IPS-NIHi11 (cell line): ENCODE measurements around the gene PTPRG.

Source experiments
- DNase-seq: peaks from one replicate; pipeline ENCODE4 v3.0.0; 2012; ENCODE audit warnings: mixed read lengths, low spot score

Gene PTPRG

DNA sequence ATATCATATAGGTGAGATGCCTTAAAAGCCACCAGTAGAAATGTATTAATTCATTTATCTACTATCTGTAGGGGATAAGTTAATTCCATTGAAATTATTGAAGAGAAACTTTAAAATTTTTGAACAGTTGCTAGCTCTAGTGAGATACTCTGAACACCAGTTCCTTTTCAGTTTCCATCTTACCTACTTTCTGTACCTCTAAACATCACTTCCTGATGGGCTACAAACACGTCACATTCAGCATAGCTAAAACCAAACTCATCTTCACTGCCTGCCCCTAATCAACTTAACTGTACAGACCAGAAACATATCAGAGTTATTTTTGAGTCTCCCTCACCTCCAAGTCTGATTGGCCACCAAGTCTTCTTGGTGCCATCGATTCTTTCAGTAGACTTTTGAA lies 723.1 kb downstream of the PTPRG start:
- no peak for DNase-seq

- DNase-seq, result no peak
Observed at GRCh38 chr3:62287392-62287927, 726.1 kb downstream of the PTPRG start.

GRCh38 chr3:62289922-62290321 lies 728.6 kb downstream of the PTPRG start:
- no peak for DNase-seq

DNA sequence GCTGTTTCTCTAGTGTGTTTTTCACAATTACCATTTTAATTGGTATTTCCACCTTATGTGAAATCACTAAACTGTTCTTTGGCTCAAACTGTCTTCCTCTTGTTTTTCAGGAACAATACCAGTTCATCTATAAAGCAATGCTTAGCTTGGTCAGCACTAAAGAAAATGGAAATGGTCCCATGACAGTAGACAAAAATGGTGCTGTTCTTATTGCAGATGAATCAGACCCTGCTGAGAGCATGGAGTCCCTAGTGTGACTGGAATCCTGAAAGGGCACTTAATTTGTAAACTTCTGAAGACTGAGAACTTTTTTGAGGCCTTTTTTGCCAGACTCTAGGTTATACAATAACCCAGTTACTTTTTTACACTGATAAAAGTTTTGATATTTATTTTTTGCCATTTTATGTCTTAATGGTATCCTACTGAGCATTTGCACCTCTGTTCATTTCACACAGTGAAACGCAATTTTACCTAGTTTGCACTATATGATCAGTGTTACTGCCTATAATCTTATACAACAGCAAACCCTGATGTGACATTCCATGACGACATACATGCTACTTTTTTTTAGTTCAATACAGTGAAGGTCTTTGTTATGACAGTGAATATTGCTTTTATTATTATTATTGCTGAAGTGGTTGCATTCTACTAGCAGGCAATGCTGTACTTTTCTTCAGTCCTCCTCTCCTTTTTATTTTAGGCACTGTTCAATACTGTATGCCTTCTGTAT lies 731.8 kb downstream of the PTPRG start:
- no peak for DNase-seq

DNA sequence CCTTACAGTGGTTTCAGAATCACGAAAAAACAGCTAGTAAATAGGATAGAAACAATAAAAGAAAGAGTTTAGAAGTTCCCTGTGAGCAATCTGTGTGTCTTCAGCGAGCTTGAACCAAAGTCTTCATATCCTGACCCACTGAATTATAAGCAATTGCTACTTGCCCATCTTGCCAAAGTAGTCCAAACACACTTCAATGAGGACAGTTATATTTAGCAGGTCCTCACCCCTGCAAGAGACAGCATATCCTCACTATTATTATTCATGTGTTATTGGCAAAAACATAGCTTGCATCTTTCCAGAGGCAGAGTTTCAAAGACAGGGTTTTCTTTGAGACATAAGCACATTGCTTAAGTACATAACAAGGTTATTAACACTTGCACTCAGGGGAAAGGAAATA lies 734.2 kb downstream of the PTPRG start:
- no peak for DNase-seq

- DNase-seq, result no peak
Observed at GRCh38 chr3:62300617-62301016, 739.2 kb downstream of the PTPRG start.

DNA sequence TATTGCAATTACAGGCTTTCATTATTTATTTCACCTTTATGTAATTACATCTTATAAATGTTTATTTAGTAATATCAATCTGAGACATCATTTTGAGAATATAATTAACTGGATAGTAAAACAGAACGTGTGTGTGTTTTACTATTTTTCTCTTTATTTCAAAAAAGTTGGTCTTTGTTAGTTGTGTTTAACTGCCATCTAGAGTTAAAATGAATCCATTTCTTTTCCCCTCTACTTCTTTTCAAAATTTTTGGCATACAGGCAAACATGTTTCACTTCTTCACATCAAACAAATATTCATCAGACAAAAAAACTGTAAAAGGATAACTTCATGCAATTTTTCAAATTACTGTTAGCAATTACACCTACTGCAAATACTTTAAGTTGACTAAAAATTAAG lies 750.8 kb downstream of the PTPRG start:
- DNase-seq, result no peak

DNA sequence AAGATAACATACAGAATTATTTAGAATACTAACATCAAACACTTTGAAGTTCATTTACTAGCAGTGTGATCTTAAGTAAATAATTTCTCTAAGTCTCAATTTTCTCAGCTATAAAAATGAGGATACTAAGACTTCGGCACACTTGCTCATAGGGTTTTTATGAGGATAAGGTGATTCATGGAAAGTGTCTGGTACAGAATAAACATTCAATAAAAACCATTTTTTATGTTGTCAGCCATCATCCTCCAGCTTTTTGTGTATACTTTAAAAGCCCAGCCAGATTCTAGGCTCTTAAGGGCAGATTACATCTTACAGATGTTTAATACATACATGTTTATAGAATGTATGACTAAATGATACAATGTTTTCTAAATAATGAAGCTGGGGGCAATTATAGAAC lies 755.2 kb downstream of the PTPRG start:
- DNase-seq, result no peak

DNA sequence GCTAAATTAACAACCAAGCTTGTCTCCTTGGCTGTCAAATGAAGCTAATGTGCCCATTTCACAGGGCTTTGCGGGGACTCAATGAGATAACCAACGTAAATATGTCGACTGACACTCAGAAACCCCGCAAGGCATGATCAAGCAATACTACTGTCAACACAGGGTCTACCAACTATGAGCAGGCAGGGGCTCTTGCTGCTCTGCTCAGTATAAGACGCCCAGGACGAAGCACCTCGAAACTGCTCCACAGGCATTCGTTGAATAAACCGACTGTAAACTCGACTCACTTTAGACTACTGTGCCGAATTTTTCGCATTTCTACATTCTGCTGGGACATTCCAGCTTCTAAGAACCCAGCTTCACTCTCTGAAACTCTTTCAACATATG lies 757.0 kb downstream of the PTPRG start:
- DNase-seq, result peak; percentile 5

- peak; percentile 90 for DNase-seq
Observed at GRCh38 chr3:62318752-62319569, 757.6 kb downstream of the PTPRG start.

DNA sequence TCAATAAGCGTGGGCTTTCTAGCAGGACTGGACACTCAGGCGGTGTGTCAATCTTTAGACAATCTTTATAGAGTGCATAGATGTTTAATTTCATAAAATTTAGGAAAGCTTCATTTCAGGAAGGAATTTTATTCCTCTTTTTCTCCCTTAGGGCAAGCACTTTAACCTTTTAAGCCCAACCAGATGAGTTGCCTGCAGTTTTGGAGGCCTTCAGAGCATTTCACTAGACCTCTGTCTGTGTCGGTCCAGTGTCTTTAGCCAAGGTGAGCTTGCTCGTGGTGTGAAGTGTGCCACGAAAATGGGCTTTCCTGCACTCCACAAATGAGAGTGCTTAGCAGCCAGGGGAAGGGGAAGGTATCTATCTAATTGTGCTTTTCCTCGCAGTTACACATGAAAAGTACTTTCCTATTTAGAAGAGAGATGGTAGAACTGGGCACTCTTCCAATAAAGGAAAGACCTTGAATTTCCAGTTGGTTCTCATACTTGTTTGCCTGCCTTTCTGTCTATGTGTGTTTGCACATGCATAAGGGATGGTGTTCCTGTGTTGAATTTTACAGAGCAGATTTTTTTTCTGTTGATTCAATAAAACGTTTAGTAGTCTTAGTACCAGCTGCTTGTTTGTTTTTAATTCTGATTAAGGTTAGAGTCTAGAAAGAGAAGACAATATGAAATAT lies 758.3 kb downstream of the PTPRG start:
- DNase-seq, result no peak

DNA sequence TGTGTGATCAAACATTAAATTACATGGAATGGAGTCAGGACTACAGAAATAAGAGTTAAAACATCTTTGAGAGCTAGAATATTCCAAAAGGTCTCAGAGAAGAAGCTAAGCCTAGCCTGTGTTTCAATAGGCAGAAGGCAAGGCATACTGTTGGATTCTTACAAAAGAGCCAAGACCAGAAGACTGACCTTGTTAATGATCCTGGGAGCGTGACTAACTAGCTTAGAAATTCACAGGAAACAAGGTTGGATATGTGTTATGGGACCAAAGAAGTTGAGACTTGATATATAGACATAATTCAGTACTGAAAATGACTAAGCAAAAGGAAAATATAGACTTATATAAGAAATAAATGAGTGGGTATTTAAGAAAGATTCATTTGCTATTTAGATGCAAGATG lies 761.9 kb downstream of the PTPRG start:
- DNase-seq, result no peak

DNA sequence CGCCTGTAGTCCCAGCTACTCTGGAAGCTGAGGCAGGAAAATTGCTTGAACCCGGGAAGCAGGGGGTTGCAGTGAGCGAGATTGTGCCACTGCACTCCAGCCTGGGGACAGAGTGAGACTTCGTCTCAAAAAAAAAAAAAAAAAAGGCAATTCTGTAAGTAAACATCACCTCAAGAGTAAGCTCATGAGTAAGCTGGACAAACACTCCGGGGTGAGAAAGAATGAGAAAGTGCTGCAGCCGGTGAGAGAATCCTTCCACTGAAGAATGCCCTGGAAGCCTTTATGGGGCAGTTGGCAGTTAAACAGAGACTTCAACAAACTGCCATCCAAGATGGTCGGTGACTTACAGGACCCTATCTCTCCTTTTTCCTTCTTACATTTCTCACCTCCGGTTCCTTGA lies 764.5 kb downstream of the PTPRG start:
- DNase-seq, result no peak

GRCh38 chr3:62329971-62330370 lies 768.6 kb downstream of the PTPRG start:
- DNase-seq, result no peak

GRCh38 chr3:62332017-62332416 lies 770.6 kb downstream of the PTPRG start:
- DNase-seq, result no peak

DNA sequence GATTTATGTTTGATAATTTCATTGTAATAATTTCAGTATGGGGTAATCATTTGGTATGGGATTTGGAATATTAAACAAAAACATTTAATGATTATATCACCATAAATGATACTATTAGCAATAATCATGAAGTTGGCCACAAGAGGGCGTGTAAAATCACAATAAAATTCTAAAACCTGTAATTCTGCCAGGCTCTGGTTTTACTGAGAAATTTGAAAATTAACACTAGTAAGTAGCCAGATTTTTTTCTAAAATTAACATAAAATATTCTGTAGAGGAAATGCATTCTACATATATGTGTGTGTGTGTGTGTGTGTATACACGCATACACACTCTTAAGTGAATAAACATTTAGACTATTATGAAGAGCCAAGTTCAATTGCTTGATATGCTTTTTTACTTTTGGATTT lies 771.5 kb downstream of the PTPRG start:
- peak; percentile 10 for DNase-seq

DNA sequence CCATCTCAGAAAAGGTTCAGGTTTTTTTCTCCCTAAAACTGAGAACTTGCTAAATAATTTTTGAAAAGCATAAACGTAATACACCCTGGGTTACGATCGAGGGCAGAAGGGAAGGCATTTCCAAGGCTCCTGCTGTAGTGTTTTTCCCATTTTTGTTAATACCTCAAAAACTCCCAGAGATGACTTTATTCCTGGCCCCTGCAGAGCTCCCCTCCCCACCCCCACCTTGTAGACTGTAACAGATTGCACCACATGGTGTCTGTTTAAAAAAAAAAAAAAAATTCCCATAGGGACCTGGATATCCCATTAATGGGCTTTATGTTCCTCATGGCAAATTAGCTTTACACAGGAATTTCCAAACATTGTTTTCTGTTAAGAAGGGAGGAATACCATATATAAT lies 773.8 kb downstream of the PTPRG start:
- DNase-seq, result no peak

DNA sequence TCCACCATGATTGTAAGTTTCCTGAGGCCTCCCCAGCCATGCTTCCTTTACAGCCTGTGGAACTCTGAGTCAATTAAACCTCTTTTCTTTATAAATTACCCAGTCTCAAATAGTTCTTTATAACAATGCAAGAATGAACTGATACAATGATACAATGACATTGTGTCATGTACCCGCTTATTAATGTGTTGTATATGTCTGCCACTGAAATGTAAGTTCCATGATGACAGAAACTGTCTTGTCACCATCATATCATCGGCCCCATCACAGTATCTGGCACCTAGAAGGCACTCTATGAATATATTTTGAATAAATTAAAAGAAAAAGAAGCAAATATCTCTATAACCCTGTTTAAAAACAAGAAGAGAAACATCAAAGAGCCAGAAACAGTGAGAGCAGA lies 782.4 kb downstream of the PTPRG start:
- no peak for DNase-seq
